ENCODE data around the gene EYA2. TPM values are rescaled to one million over a fixed set of nuclear protein-coding genes. Genes with fewer than 3 reads are reported as not detected.
A peak's percentile ranks its signal among the peaks of the same experiment; 100 is the strongest.

Gene EYA2
- total and polyA plus RNA-seq, 2 of the 4 experiments (the other 2 are of a cell fraction): 2.3 to 5.4 TPM

GRCh38 chr20:47125508-47125757 lies 230.8 kb downstream of the EYA2 start:
- dilution Hi-C loops (cut with HindIII; ENCODE audit: low sequenced_read_pairs, unreplicated experiment): no loop called here
- Histone ChIP-seq H3K36me3 (ENCODE audit: control insufficient read depth, insufficient read depth, low read length) (no peaks in the 10 kb centered on the region), H4K91ac (ENCODE audit: insufficient read depth, low read depth, low read length) (peak overlapping the region; percentile 93; the same call in 1 of the 2 replicates), H4K5ac (ENCODE audit: low read depth, low read length) (peak overlapping the region; percentile 10; the same call in 1 of the 2 replicates), H2BK120ac (ENCODE audit: low read depth, low read length) (peak overlapping the region; percentile 96), H4K20me1 (ENCODE audit: insufficient read depth, low read length) (no peaks in the 10 kb centered on the region), H3K18ac (ENCODE audit: low read depth, low read length) (peak overlapping the region; percentile 94), H2BK20ac (ENCODE audit: low read depth, low read length) (peak overlapping the region; percentile 92), H3K4me1 (ENCODE audit: control insufficient read depth, insufficient read depth, low read length) (peaks cover 19% of the 10 kb centered on the region), H3K23ac (ENCODE audit: low read depth, low read length) (peak overlapping the region; percentile 32; the same call in 1 of the 2 replicates), H4K8ac (ENCODE audit: low read depth in 2 of 2, low read length in 2 of 2) (peak overlapping the region; percentile 63 to 80; a peak in 3 of 4 replicates), H3K4ac (ENCODE audit: low read depth, low read length) (peak overlapping the region; percentile 96; the same call in 1 of the 2 replicates), H3K14ac (replicated peaks; ENCODE audit: low read depth, low read length) (peak overlapping the region; percentile 82), H3K9ac (ENCODE audit: low read depth, low read length) (no peak overlapping the region), H3K27me3 (ENCODE audit: control insufficient read depth, insufficient read depth, low read length) (no peaks in the 10 kb centered on the region), H2AK5ac (ENCODE audit: low read depth, low read length) (no peak overlapping the region), H3K4me2 (ENCODE audit: low read depth, low read length) (peak overlapping the region; percentile 32), H2AFZ (replicated peaks; ENCODE audit: low read length, poor library complexity) (no peak overlapping the region), H3K9me1 (ENCODE audit: insufficient read depth, low read length) (peaks cover 17% of the 10 kb centered on the region), H2BK5ac (ENCODE audit: low read depth, low read length, poor library complexity, severe bottlenecking) (peak overlapping the region; percentile 78), H3K27ac (ENCODE audit: insufficient read depth, low read length) (peak overlapping the region; percentile 32; the same call in 1 of the 2 replicates), H2BK15ac (ENCODE audit: low read depth, low read length) (peak overlapping the region; percentile 81; the same call in 2 of the 3 replicates), H3K79me1 (ENCODE audit: low read depth in 1 of 2, low read length in 2 of 2) (peaks cover 0 to 9% of the 10 kb centered on the region in 2 experiments; a peak in 2 of 4 replicates), H3K4me3 (ENCODE audit: insufficient read depth, low read depth, low read length) (no peak overlapping the region), H3K56ac (ENCODE audit: extremely low read depth, insufficient read depth, low read length) (no peak overlapping the region), H3K9me3 (ENCODE audit: control insufficient read depth, insufficient read depth, low read length) (no peaks in the 10 kb centered on the region), H2AK9ac (replicated peaks; ENCODE audit: low read depth, low read length, poor library complexity) (no peak overlapping the region)
- no TSS peak for BruUV-seq (replicated peaks)
- TF ChIP-seq CTCF (conservative IDR thresholded peaks at IDR 0.05; ENCODE audit: low read depth, low read length) (no peak), USF2 (IDR thresholded peaks at IDR 0.05; ENCODE audit: low read depth, low read length) (no peak), NFE2L2 (IDR thresholded peaks at IDR 0.05; ENCODE audit: low read depth, low read length) (no peak)
- CTCF ChIA-PET: no interaction called here
- in situ Hi-C loops (cut with MboI; ENCODE audit: low sequenced_read_pairs): no loop called here
- ATAC-seq (ENCODE audit: low read depth) (no peak), DNase-seq (no peak)
- POLR2A ChIA-PET (ENCODE audit: unreplicated experiment): interaction anchor here (0.6 kb wide), 1 partner anchor 431 kb away, joined by 6 read pairs; no protein-coding TSS in a partner anchor
- intact Hi-C loops (cut with micrococcal nuclease): loop anchor here (10.0 kb wide), 1 partner anchor 171 kb away; no protein-coding TSS in a partner anchor

All from IMR-90 (cell line).